Measurements from ENCODE around the gene IFI27.

Gene IFI27

GRCh38 chr14:94125659-94126418 is 15.3 kb downstream of the IFI27 start:
- no peak for DNase-seq (ENCODE audit: low spot score)

GRCh38 chr14:94126419-94126677 is 15.8 kb downstream of the IFI27 start:
- DNase-seq (ENCODE audit: low spot score), result no peak

- DNase-seq (ENCODE audit: low spot score), result no peak
Measured at GRCh38 chr14:94126800-94127199, 16.3 kb downstream of the IFI27 start.

GRCh38 chr14:94127330-94127729 is 16.8 kb downstream of the IFI27 start:
- DNase-seq (ENCODE audit: low spot score), result no peak

GRCh38 chr14:94128216-94128839 is 17.8 kb downstream of the IFI27 start:
- DNase-seq (ENCODE audit: low spot score), result no peak

GRCh38 chr14:94129111-94129757 is 18.7 kb downstream of the IFI27 start, which contains the start of gene IFI27L2:
Gene IFI27L2 (minus strand): TSS chr14:94129604. CDS start chr14:94129564, 40 bp downstream.
- DNase-seq (ENCODE audit: low spot score), result peak; percentile 38

GRCh38 chr14:94129758-94130414 is 19.4 kb downstream of the IFI27 start:
- DNase-seq (ENCODE audit: low spot score), result peak; percentile 54

- peak; percentile 51 for DNase-seq (ENCODE audit: low spot score)
Measured at GRCh38 chr14:94132285-94132887, 21.9 kb downstream of the IFI27 start.

- DNase-seq (ENCODE audit: low spot score), result no peak
Measured at GRCh38 chr14:94135476-94135875, 24.9 kb downstream of the IFI27 start.

GRCh38 chr14:94136575-94137331 is 26.2 kb downstream of the IFI27 start:
- DNase-seq (ENCODE audit: low spot score), result peak; percentile 69

GRCh38 chr14:94138251-94138650 is 27.7 kb downstream of the IFI27 start:
- no peak for DNase-seq (ENCODE audit: low spot score)

GRCh38 chr14:94139006-94139405 is 28.5 kb downstream of the IFI27 start:
- no peak for DNase-seq (ENCODE audit: low spot score)

- DNase-seq (ENCODE audit: low spot score), result no peak
Measured at GRCh38 chr14:94139421-94139820, 28.9 kb downstream of the IFI27 start.

- no peak for DNase-seq (ENCODE audit: low spot score)
Measured at GRCh38 chr14:94142247-94142646, 31.7 kb downstream of the IFI27 start.

- no peak for DNase-seq (ENCODE audit: low spot score)
Measured at GRCh38 chr14:94142836-94143235, 32.3 kb downstream of the IFI27 start.

GRCh38 chr14:94143239-94143638 is 32.7 kb downstream of the IFI27 start:
- no peak for DNase-seq (ENCODE audit: low spot score)

- no peak for DNase-seq (ENCODE audit: low spot score)
Measured at GRCh38 chr14:94143711-94144110, 33.2 kb downstream of the IFI27 start.

GRCh38 chr14:94144765-94145164 is 34.2 kb downstream of the IFI27 start:
- DNase-seq (ENCODE audit: low spot score), result no peak

GRCh38 chr14:94145902-94146527 is 35.5 kb downstream of the IFI27 start:
- no peak for DNase-seq (ENCODE audit: low spot score)

GRCh38 chr14:94152676-94153075 is 42.1 kb downstream of the IFI27 start:
- no peak for DNase-seq (ENCODE audit: low spot score)

GRCh38 chr14:94153750-94154342 is 43.3 kb downstream of the IFI27 start:
- DNase-seq (ENCODE audit: low spot score), result no peak
